ENCODE results near the gene HOXC9. TPM values are rescaled to one million over a fixed set of nuclear protein-coding genes. Genes with fewer than 3 reads are reported as not detected.
A peak's percentile ranks its signal among the peaks of the same experiment; 100 is the strongest.

HOXC9 gene
- total RNA-seq, 2 experiments from 2014 or later, result not detected

- intact Hi-C loops (cut with micrococcal nuclease), result no loop called here
- Mint-ChIP-seq H3K36me3 (ENCODE audit: low read depth) (no peaks in the 10 kb centered on the region), H3K4me3 (no peak overlapping the region), H3K27me3 (ENCODE audit: low read depth) (peaks cover 91% of the 10 kb centered on the region), H3K27ac (no peak overlapping the region), H3K4me1 (ENCODE audit: low read depth) (peaks cover 14% of the 10 kb centered on the region), H3K9me3 (no peaks in the 10 kb centered on the region)
- no peak for DNase-seq
- CTCF ChIA-PET, result no interaction called here
Measured at GRCh38 chr12:54047160-54047963, 47.4 kb downstream of the HOXC9 start.

- Mint-ChIP-seq H3K4me3 (no peak overlapping the region), H3K27ac (no peak overlapping the region), H3K4me1 (ENCODE audit: low read depth) (peaks cover 17% of the 10 kb centered on the region), H3K36me3 (ENCODE audit: low read depth) (no peaks in the 10 kb centered on the region), H3K9me3 (no peaks in the 10 kb centered on the region), H3K27me3 (ENCODE audit: low read depth) (peaks cover 92% of the 10 kb centered on the region)
- no peak for DNase-seq
- intact Hi-C loops (cut with micrococcal nuclease), result no loop called here
- CTCF ChIA-PET, result interaction anchor here (0.5 kb wide), 1 partner anchor 78 kb away, joined by 4 read pairs; no protein-coding TSS in a partner anchor
Measured at GRCh38 chr12:54047964-54048303, 48.0 kb downstream of the HOXC9 start.

GRCh38 chr12:54048406-54049093 is 48.6 kb downstream of the HOXC9 start:
- no peak overlapping the region for H3K27ac Mint-ChIP-seq
- intact Hi-C loops (cut with micrococcal nuclease), result no loop called here
- peaks cover 88% of the 10 kb centered on the region for H3K27me3 Mint-ChIP-seq (ENCODE audit: low read depth)
- no peaks in the 10 kb centered on the region for H3K9me3 Mint-ChIP-seq
- CTCF ChIA-PET, result interaction anchor here (0.5 kb wide), 1 partner anchor 77 kb away, joined by 4 read pairs; no protein-coding TSS in a partner anchor
- peaks cover 21% of the 10 kb centered on the region for H3K4me1 Mint-ChIP-seq (ENCODE audit: low read depth)
- no peaks in the 10 kb centered on the region for H3K36me3 Mint-ChIP-seq (ENCODE audit: low read depth)
- DNase-seq, result no peak
- no peak overlapping the region for H3K4me3 Mint-ChIP-seq

- H3K9me3 Mint-ChIP-seq, result no peaks in the 10 kb centered on the region
- peaks cover 88% of the 10 kb centered on the region for H3K27me3 Mint-ChIP-seq (ENCODE audit: low read depth)
- peaks cover 25% of the 10 kb centered on the region for H3K4me1 Mint-ChIP-seq (ENCODE audit: low read depth)
- no peak overlapping the region for H3K4me3 Mint-ChIP-seq
- CTCF ChIA-PET, result no interaction called here
- H3K36me3 Mint-ChIP-seq (ENCODE audit: low read depth), result no peaks in the 10 kb centered on the region
- intact Hi-C loops (cut with micrococcal nuclease), result no loop called here
- H3K27ac Mint-ChIP-seq, result no peak overlapping the region
- DNase-seq, result no peak
Measured at GRCh38 chr12:54049108-54049507, 49.1 kb downstream of the HOXC9 start.

- Mint-ChIP-seq H3K9me3 (no peaks in the 10 kb centered on the region), H3K27me3 (ENCODE audit: low read depth) (peaks cover 83% of the 10 kb centered on the region), H3K36me3 (ENCODE audit: low read depth) (no peaks in the 10 kb centered on the region), H3K27ac (no peak overlapping the region), H3K4me3 (no peak overlapping the region), H3K4me1 (ENCODE audit: low read depth) (peaks cover 27% of the 10 kb centered on the region)
- CTCF ChIA-PET, result interaction anchor here (0.6 to 1.2 kb wide), 4 partner anchors 18 to 141 kb away, joined by 3 to 5 read pairs (median 4); partner anchors contain the start of gene HOXC8
- DNase-seq, result no peak
- intact Hi-C loops (cut with micrococcal nuclease), result loop anchor here (5.0 kb wide), 2 partner anchors 78 to 98 kb away; partner anchors contain the start of genes HOTAIR, HOXC11 and HOXC12
Measured at GRCh38 chr12:54050482-54050810, 50.5 kb downstream of the HOXC9 start.

- no peaks in the 10 kb centered on the region for H3K36me3 Mint-ChIP-seq (ENCODE audit: low read depth)
- CTCF ChIA-PET, result interaction anchor here (0.6 to 1.2 kb wide), 4 partner anchors 19 to 141 kb away, joined by 3 to 5 read pairs (median 4); partner anchors contain the start of gene HOXC8
Measured at GRCh38 chr12:54051026-54051842, 51.3 kb downstream of the HOXC9 start.

GRCh38 chr12:54051874-54052437 is 52.0 kb downstream of the HOXC9 start:
- Mint-ChIP-seq H3K27ac (no peak overlapping the region), H3K4me1 (ENCODE audit: low read depth) (peaks cover 26% of the 10 kb centered on the region), H3K27me3 (ENCODE audit: low read depth) (peaks cover 70% of the 10 kb centered on the region), H3K36me3 (ENCODE audit: low read depth) (no peaks in the 10 kb centered on the region), H3K4me3 (no peak overlapping the region), H3K9me3 (no peaks in the 10 kb centered on the region)
- intact Hi-C loops (cut with micrococcal nuclease), result loop anchor here (5.0 kb wide), 2 partner anchors 80 to 100 kb away; partner anchors contain the start of genes HOTAIR, HOXC11 and HOXC12
- CTCF ChIA-PET, result interaction anchor here (0.6 to 2.0 kb wide), 3 partner anchors 19 to 213 kb away, joined by 3 to 11 read pairs (median 6); partner anchors contain the start of gene HOXC5
- no peak for DNase-seq

More at GRCh38 chr12:54051026-54051842, 51.3 kb downstream of the HOXC9 start:
- Mint-ChIP-seq H3K27me3 (ENCODE audit: low read depth) (peaks cover 75% of the 10 kb centered on the region), H3K4me1 (ENCODE audit: low read depth) (peaks cover 27% of the 10 kb centered on the region), H3K9me3 (no peaks in the 10 kb centered on the region), H3K27ac (no peak overlapping the region), H3K4me3 (no peak overlapping the region)
- no peak for DNase-seq
- intact Hi-C loops (cut with micrococcal nuclease), result loop anchor here (5.0 kb wide), 2 partner anchors 79 to 99 kb away; partner anchors contain the start of genes HOTAIR, HOXC11 and HOXC12

GRCh38 chr12:54052438-54053002 is 52.6 kb downstream of the HOXC9 start:
- intact Hi-C loops (cut with micrococcal nuclease), result loop anchor here (5.0 kb wide), 2 partner anchors 80 to 100 kb away; partner anchors contain the start of genes HOTAIR, HOXC11 and HOXC12
- CTCF ChIA-PET, result interaction anchor here (0.6 to 2.0 kb wide), 5 partner anchors 20 to 212 kb away, joined by 3 to 11 read pairs (median 5); partner anchors contain the start of gene HOXC5
- Mint-ChIP-seq H3K4me1 (ENCODE audit: low read depth) (peaks cover 25% of the 10 kb centered on the region), H3K36me3 (ENCODE audit: low read depth) (no peaks in the 10 kb centered on the region), H3K27ac (no peak overlapping the region), H3K27me3 (ENCODE audit: low read depth) (peaks cover 73% of the 10 kb centered on the region), H3K9me3 (no peaks in the 10 kb centered on the region), H3K4me3 (peak overlapping the region; percentile 38)
- DNase-seq, result no peak

Small RNAs within 50 kb of the gene (microRNA-seq; reads per million reads assigned to microRNA genes)
- gene MIR196A2 (ENCODE audit: borderline microRNAs expressed, borderline replicate concordance) (not detected), gene MIR615 (ENCODE audit: borderline microRNAs expressed, borderline replicate concordance) (not detected)

Other genes with a start within 250 kb of the HOXC9 start
- not detected for gene CISTR, start 248.2 kb upstream of the HOXC9 start, total RNA-seq
- gene HOXC13, start 61.3 kb upstream of the HOXC9 start, total RNA-seq, result not detected
- not detected for gene HOXC12, start 45.3 kb upstream of the HOXC9 start, total RNA-seq
- not detected for gene HOXC11, start 27.0 kb upstream of the HOXC9 start, total RNA-seq
- not detected for gene HOTAIR, start 25.2 kb upstream of the HOXC9 start, total RNA-seq
- gene HOXC10, start 15.0 kb upstream of the HOXC9 start, total RNA-seq, result not detected
- not detected for gene HOXC8, start 8.8 kb downstream of the HOXC9 start, total RNA-seq
- not detected for gene HOXC6, start 28.3 kb downstream of the HOXC9 start, total RNA-seq
- gene HOXC5, start 32.9 kb downstream of the HOXC9 start, total RNA-seq, result not detected
- under 1 TPM in 1 of 2 experiments, not detected in 1; 0.12 TPM for gene HOXC4, start 53.7 kb downstream of the HOXC9 start, total RNA-seq
- gene SMUG1, start 188.8 kb downstream of the HOXC9 start, total RNA-seq, result 10 to 100 TPM; 18.2 to 19.7 TPM